ENCODE data around the gene MLX. TPM values are rescaled to one million over a fixed set of nuclear protein-coding genes. Genes with fewer than 3 reads are reported as not detected.

MLX gene
- total RNA-seq, 4 donors from 2014 or later = 59.3 to 78.0 (median 68.8) TPM

DNA sequence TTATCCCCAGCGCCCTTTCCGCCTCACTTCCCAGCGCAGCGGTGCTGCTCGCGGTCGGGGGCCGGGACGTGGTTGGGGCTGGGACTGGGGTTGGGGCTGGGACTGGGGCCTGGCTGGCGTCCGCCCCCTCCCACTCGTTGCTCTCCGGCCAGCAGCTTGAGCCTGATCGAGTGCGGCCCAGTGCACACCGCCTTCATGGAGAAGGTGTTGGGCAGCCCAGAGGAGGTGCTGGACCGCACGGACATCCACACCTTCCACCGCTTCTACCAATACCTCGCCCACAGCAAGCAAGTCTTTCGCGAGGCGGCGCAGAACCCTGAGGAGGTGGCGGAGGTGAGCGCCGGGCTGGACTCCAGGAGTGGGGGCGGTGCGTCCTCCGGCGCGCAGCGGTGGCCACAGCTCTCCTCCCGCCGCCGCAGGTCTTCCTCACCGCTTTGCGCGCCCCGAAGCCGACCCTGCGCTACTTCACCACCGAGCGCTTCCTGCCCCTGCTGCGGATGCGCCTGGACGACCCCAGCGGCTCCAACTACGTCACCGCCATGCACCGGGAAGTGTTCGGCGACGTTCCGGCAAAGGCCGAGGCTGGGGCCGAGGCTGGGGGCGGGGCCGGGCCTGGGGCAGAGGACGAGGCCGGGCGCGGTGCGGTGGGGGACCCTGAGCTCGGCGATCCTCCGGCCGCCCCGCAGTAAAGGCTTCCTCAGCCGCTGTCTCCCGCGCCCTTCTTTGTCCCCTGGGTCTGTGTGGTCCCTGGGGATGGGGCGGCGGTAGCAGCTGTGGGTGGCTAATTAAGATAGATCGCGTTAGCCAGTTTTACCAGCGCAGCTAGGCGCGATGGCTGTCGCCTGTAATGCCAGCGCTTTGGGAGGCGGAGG is 12.4 kb upstream of the MLX start:
- TF ChIP-seq, protein P1, sequence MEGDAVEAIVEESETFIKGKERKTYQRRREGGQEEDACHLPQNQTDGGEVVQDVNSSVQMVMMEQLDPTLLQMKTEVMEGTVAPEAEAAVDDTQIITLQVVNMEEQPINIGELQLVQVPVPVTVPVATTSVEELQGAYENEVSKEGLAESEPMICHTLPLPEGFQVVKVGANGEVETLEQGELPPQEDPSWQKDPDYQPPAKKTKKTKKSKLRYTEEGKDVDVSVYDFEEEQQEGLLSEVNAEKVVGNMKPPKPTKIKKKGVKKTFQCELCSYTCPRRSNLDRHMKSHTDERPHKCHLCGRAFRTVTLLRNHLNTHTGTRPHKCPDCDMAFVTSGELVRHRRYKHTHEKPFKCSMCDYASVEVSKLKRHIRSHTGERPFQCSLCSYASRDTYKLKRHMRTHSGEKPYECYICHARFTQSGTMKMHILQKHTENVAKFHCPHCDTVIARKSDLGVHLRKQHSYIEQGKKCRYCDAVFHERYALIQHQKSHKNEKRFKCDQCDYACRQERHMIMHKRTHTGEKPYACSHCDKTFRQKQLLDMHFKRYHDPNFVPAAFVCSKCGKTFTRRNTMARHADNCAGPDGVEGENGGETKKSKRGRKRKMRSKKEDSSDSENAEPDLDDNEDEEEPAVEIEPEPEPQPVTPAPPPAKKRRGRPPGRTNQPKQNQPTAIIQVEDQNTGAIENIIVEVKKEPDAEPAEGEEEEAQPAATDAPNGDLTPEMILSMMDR (IDR thresholded peaks at IDR 0.05; ENCODE audit: low read depth) = no peak

DNA sequence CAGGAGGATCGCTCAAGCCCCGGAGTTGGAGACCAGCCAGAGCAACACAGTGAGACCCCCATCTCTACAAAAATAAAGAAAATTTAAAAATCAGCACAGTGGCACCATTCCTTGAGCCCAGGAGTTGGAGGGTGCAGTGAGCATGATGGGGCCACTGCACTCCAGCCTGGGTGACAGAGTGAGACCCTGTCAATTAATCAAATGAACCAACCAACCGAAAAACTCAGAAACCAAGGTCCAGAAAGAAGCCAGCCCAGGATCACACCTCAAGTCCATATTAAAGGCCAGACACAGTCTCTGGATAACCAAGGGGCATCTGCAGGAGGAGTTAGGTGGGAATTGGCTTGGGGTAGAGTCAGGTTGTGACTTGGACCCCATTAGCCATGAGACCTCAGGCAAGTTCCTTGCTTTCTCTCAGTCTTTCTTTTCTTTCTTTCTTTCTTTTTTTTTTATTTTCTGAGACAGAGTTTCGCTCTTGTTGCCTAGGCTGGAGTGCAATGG is 11.7 kb upstream of the MLX start:
- TF ChIP-seq, protein P1 (IDR thresholded peaks at IDR 0.05; ENCODE audit: low read depth) = no peak

- TF ChIP-seq, protein P1 (IDR thresholded peaks at IDR 0.05; ENCODE audit: low read depth) = no peak
Measured at GRCh38 chr17:42559075-42559474, 7.8 kb upstream of the MLX start.

DNA sequence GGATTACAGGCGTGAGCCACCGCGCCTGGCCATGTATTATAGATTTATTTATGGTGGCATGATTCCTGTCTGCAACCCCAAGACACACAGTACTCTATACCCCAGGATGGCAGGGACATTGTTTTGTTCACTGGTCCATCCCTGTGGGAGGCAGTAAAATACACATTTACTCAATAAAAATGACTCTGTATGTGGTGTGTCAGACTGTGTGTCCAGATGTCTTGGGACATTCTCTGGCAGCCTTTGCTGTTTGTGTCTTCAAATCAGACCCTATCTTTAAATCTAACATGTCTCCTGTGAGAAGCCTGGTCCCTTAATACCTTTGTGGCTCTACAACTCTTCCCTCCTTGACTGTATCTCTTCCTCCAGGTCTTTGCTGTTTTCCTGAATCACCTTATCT is 6.7 kb upstream of the MLX start:
- TF ChIP-seq, protein P1 (IDR thresholded peaks at IDR 0.05; ENCODE audit: low read depth) = no peak

DNA sequence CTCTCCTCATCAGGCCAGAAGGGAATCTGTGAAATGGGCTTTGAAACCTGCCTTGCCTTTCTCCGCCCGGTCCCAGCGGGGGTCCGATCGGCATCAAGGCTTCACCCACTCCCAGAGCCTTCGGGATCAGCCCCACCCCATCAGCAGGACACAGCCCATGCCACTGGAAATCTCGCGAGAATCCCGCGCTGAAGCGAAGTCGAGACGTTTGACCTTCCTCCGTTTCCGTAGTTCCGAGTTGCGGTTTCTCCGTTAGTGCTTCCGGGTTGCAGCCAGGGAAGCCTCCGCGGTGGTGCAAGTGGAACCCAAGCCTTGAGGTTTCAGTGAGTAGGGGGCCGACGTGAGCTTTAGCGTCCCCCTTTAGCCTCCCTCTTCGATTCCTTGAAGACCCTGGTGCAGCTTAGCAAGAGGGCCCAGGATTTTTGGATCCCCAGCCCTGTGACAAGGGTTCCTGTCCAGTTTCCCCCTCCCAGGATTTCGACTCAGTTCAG is 5.0 kb upstream of the MLX start, which contains the start of gene COASY:
COASY (plus strand) TSS at position 252 of the 491 bp plus-strand sequence. CDS start 475 bp downstream, outside the sequence.
- TF ChIP-seq, protein P1 (IDR thresholded peaks at IDR 0.05; ENCODE audit: low read depth) = no peak

DNA sequence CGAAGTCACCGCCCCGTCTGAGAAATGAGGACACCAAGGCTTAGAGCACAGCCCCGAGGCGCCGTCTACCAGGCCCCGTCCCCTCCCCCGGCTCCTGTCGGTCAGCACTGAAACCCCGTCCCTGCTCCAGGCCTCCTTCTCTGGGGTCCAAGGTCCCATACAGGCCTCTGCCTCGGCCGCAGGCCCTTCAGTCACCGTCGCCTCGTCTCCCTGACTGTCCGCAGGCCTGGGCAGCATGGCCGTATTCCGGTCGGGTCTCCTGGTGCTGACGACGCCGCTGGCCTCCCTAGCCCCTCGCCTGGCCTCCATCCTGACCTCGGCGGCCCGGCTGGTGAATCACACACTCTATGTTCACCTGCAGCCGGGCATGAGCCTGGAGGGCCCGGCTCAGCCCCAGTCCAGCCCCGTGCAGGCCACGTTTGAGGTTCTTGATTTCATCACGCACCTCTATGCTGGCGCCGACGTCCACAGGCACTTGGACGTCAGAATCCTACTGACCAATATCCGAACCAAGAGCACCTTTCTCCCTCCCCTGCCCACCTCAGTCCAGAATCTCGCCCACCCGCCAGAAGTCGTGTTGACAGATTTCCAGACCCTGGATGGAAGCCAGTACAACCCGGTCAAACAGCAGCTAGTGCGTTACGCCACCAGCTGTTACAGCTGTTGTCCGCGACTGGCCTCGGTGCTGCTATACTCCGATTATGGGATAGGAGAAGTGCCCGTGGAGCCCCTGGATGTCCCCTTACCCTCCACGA is 4.3 kb upstream of the MLX start:
- TF ChIP-seq, protein P1 (IDR thresholded peaks at IDR 0.05; ENCODE audit: low read depth) = no peak

DNA sequence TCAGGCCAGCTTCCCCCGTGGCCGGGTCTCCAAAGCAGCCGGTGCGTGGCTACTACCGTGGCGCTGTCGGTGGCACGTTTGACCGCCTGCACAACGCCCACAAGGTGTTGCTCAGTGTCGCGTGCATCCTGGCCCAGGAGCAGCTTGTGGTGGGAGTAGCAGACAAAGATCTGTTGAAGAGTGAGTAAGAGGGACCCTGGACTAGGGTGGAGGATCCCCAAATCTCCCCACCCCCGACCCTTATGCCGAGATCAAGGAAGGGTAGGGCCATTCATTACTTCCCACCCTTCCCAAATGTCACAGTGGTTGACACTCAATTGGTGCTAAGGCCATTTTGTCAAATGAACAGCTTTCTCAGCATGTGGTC is 3.8 kb upstream of the MLX start:
- TF ChIP-seq, protein P1 (IDR thresholded peaks at IDR 0.05; ENCODE audit: low read depth) = no peak
